Measurements from ENCODE around the gene SEMA3F. TPM values are rescaled to one million over a fixed set of nuclear protein-coding genes. Genes with fewer than 3 reads are reported as not detected.

Gene SEMA3F
- total and polyA plus RNA-seq, 5 donors from 2014 or later, result 0.52 TPM; not detected in 4

DNA sequence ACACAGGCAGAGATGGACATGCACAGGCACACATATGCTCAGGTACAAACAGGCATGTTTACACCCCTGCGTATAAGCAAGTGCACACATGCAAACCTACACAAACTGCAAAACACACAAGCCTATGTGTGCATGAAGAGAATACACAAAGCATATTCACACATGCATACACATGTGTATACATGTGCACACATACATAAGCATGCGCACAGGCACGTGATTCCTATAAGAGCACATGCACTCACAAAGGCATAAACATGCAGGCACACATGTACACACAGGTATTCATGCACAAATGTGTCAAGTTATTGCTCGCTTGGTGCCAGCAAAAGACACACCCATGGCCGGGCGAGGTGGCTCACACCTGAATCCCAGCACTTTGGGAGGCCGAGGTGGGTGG, 34.9 kb downstream of the SEMA3F start:
- peaks cover 0 to 17% (median 2%) of the 10 kb centered on the region in 4 donors for H3K4me1 Mint-ChIP-seq
- ATAC-seq (ENCODE audit: low read depth in 2 of 2) (no peak), DNase-seq (no peak)
- no peaks in the 10 kb centered on the region for H3K9me3 ChIP-seq (ENCODE audit: control insufficient read depth in 2 of 2, low read length in 2 of 2)
- H3K27me3 Mint-ChIP-seq, result peaks cover 17% of the 10 kb centered on the region
- H3K9me3 Mint-ChIP-seq, result peaks cover 0 to 1% (median 0%) of the 10 kb centered on the region in 7 donors
- H3K36me3 ChIP-seq (ENCODE audit: control insufficient read depth, insufficient read depth, low read length), result no peaks in the 10 kb centered on the region
- no peak overlapping the region for H3K27ac Mint-ChIP-seq
- H3K27ac ChIP-seq (ENCODE audit: insufficient read depth, low read length, poor library complexity, severe bottlenecking), result no peak overlapping the region
- H3K4me1 ChIP-seq (ENCODE audit: control insufficient read depth, insufficient read depth, low read length, poor library complexity, severe bottlenecking), result peaks cover 25% of the 10 kb centered on the region
- H3K4me3 ChIP-seq (ENCODE audit: low read depth, low read length), result no peak overlapping the region
- no peaks in the 10 kb centered on the region for H3K27me3 ChIP-seq (ENCODE audit: control insufficient read depth, insufficient read depth, low read length)
- H3K4me3 Mint-ChIP-seq, result no peak overlapping the region
- H3K36me3 Mint-ChIP-seq, result no peaks in the 10 kb centered on the region

- Histone ChIP-seq H3K9me3 (ENCODE audit: control insufficient read depth in 2 of 2, low read length in 2 of 2) (no peaks in the 10 kb centered on the region), H3K27ac (ENCODE audit: insufficient read depth, low read length, poor library complexity, severe bottlenecking) (no peak within 1 kb of the TSS), H3K4me1 (ENCODE audit: control insufficient read depth, insufficient read depth, low read length, poor library complexity, severe bottlenecking) (peaks cover 25% of the 10 kb centered on the region), H3K4me3 (ENCODE audit: low read depth, low read length) (no peak within 1 kb of the TSS), H3K27me3 (ENCODE audit: control insufficient read depth, insufficient read depth, low read length) (no peaks in the 10 kb centered on the region), H3K36me3 (ENCODE audit: control insufficient read depth, insufficient read depth, low read length) (no peaks in the 10 kb centered on the region)
- H3K9me3 Mint-ChIP-seq, result peaks cover 0 to 1% (median 0%) of the 10 kb centered on the region in 7 donors
- ATAC-seq (ENCODE audit: low read depth in 2 of 2), result no peak
- no peaks in the 10 kb centered on the region for H3K36me3 Mint-ChIP-seq
- peaks cover 0 to 17% (median 2%) of the 10 kb centered on the region in 4 donors for H3K4me1 Mint-ChIP-seq
- no peak within 1 kb of the TSS for H3K27ac Mint-ChIP-seq
- no peak for DNase-seq
- no peak within 1 kb of the TSS for H3K4me3 Mint-ChIP-seq
- H3K27me3 Mint-ChIP-seq, result peaks cover 22% of the 10 kb centered on the region
Observed at GRCh38 chr3:50190936-50191660, 36.0 kb downstream of the SEMA3F start, which contains the start of gene GNAT1. Gene GNAT1 (plus strand): TSS chr3:50191610. CDS start chr3:50191726, 116 bp downstream.

DNA sequence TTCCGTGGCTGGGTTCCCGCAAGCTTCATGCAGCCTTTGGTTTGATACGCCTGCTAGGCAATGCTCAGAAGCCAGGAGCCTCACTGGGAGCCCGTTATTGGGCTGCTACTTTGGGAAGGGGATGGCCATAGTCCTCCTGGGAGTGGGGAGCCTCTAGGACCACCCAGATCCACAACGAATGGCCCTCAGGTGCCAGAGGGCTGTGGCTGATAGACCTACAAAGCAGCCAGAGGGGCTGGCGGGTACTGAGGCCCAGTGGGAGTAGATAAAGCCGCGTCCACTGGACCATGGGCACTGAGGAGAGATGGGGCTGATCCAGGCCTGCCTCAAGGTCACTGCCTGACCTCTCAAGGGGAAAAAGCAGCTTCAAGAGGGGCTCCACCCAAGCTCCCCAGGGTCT, 37.0 kb downstream of the SEMA3F start:
- H3K27me3 ChIP-seq (ENCODE audit: control insufficient read depth, insufficient read depth, low read length), result no peaks in the 10 kb centered on the region

DNA sequence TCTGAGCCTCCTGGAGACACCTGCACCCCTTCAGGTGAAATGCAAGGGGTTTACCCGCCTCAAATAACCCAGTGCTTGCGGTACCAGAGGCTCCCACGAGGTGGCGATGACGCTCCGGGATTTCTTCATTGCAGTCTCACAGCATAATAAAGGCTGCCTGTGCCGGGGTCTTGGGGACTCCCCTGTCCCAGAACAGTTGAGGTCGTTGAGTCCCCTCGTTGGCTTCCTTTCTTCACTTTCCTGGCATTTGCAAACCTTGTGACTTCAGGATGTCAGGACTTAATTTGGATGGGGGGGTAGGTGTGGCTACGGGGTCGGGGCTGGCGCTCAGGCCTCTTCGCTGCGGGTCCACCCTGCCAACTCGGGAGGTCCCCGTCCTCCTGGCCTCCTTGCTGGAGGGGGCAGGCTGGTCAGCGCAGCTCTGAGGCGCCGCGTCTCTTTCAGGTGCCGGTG, 37.6 kb downstream of the SEMA3F start:
- DNase-seq, result peak; percentile 70 to 83 (median 78)
- Mint-ChIP-seq H3K9me3 (peaks cover 0 to 1% (median 0%) of the 10 kb centered on the region in 7 donors), H3K27ac (peak overlapping the region in 2 of 3 donors; percentile 45 to 80), H3K36me3 (no peaks in the 10 kb centered on the region), H3K4me3 (peak overlapping the region in 3 of 4 donors; percentile 61 to 76 (median 65)), H3K27me3 (peaks cover 33% of the 10 kb centered on the region), H3K4me1 (peaks cover 0 to 17% (median 2%) of the 10 kb centered on the region in 4 donors)
- ATAC-seq (ENCODE audit: low read depth in 2 of 2), result peak; percentile 43 to 50
- H3K9me3 ChIP-seq (ENCODE audit: control insufficient read depth in 2 of 2, low read length in 2 of 2), result no peaks in the 10 kb centered on the region
- peaks cover 25% of the 10 kb centered on the region for H3K4me1 ChIP-seq (ENCODE audit: control insufficient read depth, insufficient read depth, low read length, poor library complexity, severe bottlenecking)
- no peak overlapping the region for H3K27ac ChIP-seq (ENCODE audit: insufficient read depth, low read length, poor library complexity, severe bottlenecking)
- no peaks in the 10 kb centered on the region for H3K27me3 ChIP-seq (ENCODE audit: control insufficient read depth, insufficient read depth, low read length)
- no peak overlapping the region for H3K4me3 ChIP-seq (ENCODE audit: low read depth, low read length)
- H3K36me3 ChIP-seq (ENCODE audit: control insufficient read depth, insufficient read depth, low read length), result no peaks in the 10 kb centered on the region

More for the DNA sequence above, 37.0 kb downstream of the SEMA3F start:
- H3K9me3 Mint-ChIP-seq, result peaks cover 0 to 1% (median 0%) of the 10 kb centered on the region in 7 donors
- Histone ChIP-seq H3K9me3 (ENCODE audit: control insufficient read depth in 2 of 2, low read length in 2 of 2) (no peaks in the 10 kb centered on the region), H3K27ac (ENCODE audit: insufficient read depth, low read length, poor library complexity, severe bottlenecking) (no peak overlapping the region), H3K4me1 (ENCODE audit: control insufficient read depth, insufficient read depth, low read length, poor library complexity, severe bottlenecking) (peaks cover 25% of the 10 kb centered on the region), H3K36me3 (ENCODE audit: control insufficient read depth, insufficient read depth, low read length) (no peaks in the 10 kb centered on the region), H3K4me3 (ENCODE audit: low read depth, low read length) (no peak overlapping the region)
- H3K27ac Mint-ChIP-seq, result no peak overlapping the region
- H3K4me1 Mint-ChIP-seq, result peaks cover 0 to 17% (median 2%) of the 10 kb centered on the region in 4 donors
- peaks cover 27% of the 10 kb centered on the region for H3K27me3 Mint-ChIP-seq
- no peak overlapping the region for H3K4me3 Mint-ChIP-seq
- DNase-seq (no peak), ATAC-seq (ENCODE audit: low read depth in 2 of 2) (no peak)
- H3K36me3 Mint-ChIP-seq, result no peaks in the 10 kb centered on the region

DNA sequence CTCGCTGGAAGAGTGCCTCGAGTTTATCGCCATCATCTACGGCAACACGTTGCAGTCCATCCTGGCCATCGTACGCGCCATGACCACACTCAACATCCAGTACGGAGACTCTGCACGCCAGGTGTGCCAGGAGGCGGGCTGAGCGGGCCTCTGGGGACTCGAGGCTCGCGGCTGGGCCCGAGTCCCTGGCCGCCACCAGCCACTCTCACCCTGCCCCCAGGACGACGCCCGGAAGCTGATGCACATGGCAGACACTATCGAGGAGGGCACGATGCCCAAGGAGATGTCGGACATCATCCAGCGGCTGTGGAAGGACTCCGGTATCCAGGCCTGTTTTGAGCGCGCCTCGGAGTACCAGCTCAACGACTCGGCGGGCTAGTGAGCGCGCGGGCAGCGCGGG, 38.2 kb downstream of the SEMA3F start:
- H3K9me3 ChIP-seq (ENCODE audit: control insufficient read depth in 2 of 2, low read length in 2 of 2), result no peaks in the 10 kb centered on the region
- no peaks in the 10 kb centered on the region for H3K27me3 ChIP-seq (ENCODE audit: control insufficient read depth, insufficient read depth, low read length)
- no peaks in the 10 kb centered on the region for H3K36me3 Mint-ChIP-seq
- H3K27me3 Mint-ChIP-seq, result peaks cover 33% of the 10 kb centered on the region
- ATAC-seq (ENCODE audit: low read depth in 2 of 2) (no peak), DNase-seq (no peak)
- H3K27ac Mint-ChIP-seq, result no peak overlapping the region
- H3K4me1 Mint-ChIP-seq, result peaks cover 0 to 17% (median 2%) of the 10 kb centered on the region in 4 donors
- H3K4me3 Mint-ChIP-seq, result no peak overlapping the region
- H3K27ac ChIP-seq (ENCODE audit: insufficient read depth, low read length, poor library complexity, severe bottlenecking), result no peak overlapping the region
- H3K36me3 ChIP-seq (ENCODE audit: control insufficient read depth, insufficient read depth, low read length), result no peaks in the 10 kb centered on the region
- peaks cover 25% of the 10 kb centered on the region for H3K4me1 ChIP-seq (ENCODE audit: control insufficient read depth, insufficient read depth, low read length, poor library complexity, severe bottlenecking)
- peaks cover 0 to 1% (median 0%) of the 10 kb centered on the region in 7 donors for H3K9me3 Mint-ChIP-seq
- no peak overlapping the region for H3K4me3 ChIP-seq (ENCODE audit: low read depth, low read length)

GRCh38 chr3:50193746-50194127, 38.6 kb downstream of the SEMA3F start:
- Mint-ChIP-seq H3K9me3 (peaks cover 0 to 1% (median 0%) of the 10 kb centered on the region in 7 donors), H3K4me3 (peak overlapping the region in 1 of 4 donors; percentile 50), H3K27ac (peak overlapping the region in 1 of 3 donors; percentile 51), H3K36me3 (no peaks in the 10 kb centered on the region), H3K27me3 (peaks cover 33% of the 10 kb centered on the region), H3K4me1 (peaks cover 0 to 17% (median 2%) of the 10 kb centered on the region in 4 donors)
- Histone ChIP-seq H3K36me3 (ENCODE audit: control insufficient read depth, insufficient read depth, low read length) (no peaks in the 10 kb centered on the region), H3K27me3 (ENCODE audit: control insufficient read depth, insufficient read depth, low read length) (no peaks in the 10 kb centered on the region), H3K27ac (ENCODE audit: insufficient read depth, low read length, poor library complexity, severe bottlenecking) (no peak overlapping the region), H3K4me3 (ENCODE audit: low read depth, low read length) (no peak overlapping the region), H3K9me3 (ENCODE audit: control insufficient read depth in 2 of 2, low read length in 2 of 2) (no peaks in the 10 kb centered on the region), H3K4me1 (ENCODE audit: control insufficient read depth, insufficient read depth, low read length, poor library complexity, severe bottlenecking) (peaks cover 25% of the 10 kb centered on the region)
- ATAC-seq (ENCODE audit: low read depth in 2 of 2), result no peak
- DNase-seq, result no peak

- no peaks in the 10 kb centered on the region for H3K9me3 ChIP-seq (ENCODE audit: control insufficient read depth in 2 of 2, low read length in 2 of 2)
- H3K9me3 Mint-ChIP-seq, result peaks cover 0 to 1% (median 0%) of the 10 kb centered on the region in 7 donors
- no peaks in the 10 kb centered on the region for H3K36me3 Mint-ChIP-seq
- DNase-seq (peak; percentile 76 to 86 (median 84)), ATAC-seq (ENCODE audit: low read depth in 2 of 2) (peak; percentile 80 to 83)
- H3K27ac Mint-ChIP-seq, result peak overlapping the region in 1 of 3 donors; percentile 76
- peaks cover 0 to 17% (median 2%) of the 10 kb centered on the region in 4 donors for H3K4me1 Mint-ChIP-seq
- peak overlapping the region in 3 of 4 donors; percentile 29 to 79 (median 66) for H3K4me3 Mint-ChIP-seq
- no peak overlapping the region for H3K27ac ChIP-seq (ENCODE audit: insufficient read depth, low read length, poor library complexity, severe bottlenecking)
- H3K4me1 ChIP-seq (ENCODE audit: control insufficient read depth, insufficient read depth, low read length, poor library complexity, severe bottlenecking), result peaks cover 25% of the 10 kb centered on the region
- peaks cover 34% of the 10 kb centered on the region for H3K27me3 Mint-ChIP-seq
- no peaks in the 10 kb centered on the region for H3K27me3 ChIP-seq (ENCODE audit: control insufficient read depth, insufficient read depth, low read length)
- H3K36me3 ChIP-seq (ENCODE audit: control insufficient read depth, insufficient read depth, low read length), result no peaks in the 10 kb centered on the region
- H3K4me3 ChIP-seq (ENCODE audit: low read depth, low read length), result no peak overlapping the region
Observed at GRCh38 chr3:50194128-50194902, 39.2 kb downstream of the SEMA3F start.

Measured in CD4-positive, CD25-positive, alpha-beta regulatory T cell (primary cell).